Right cardiac atrium (tissue), 5 donors: ENCODE measurements around the gene TNNC1. TPM values are rescaled to one million over a fixed set of nuclear protein-coding genes. Genes with fewer than 3 reads are reported as not detected.

ENCODE experiments used
- ATAC-seq, 2 donors: fragments of 200-7000 bp; cut with Tn5 transposase; one replicate each; pipeline versions ENCODE4 v1.8.0 to v1.9.1; 2020; ENCODE audit warnings: moderate library complexity in 2 of 2, mild to moderate bottlenecking in 1 of 2
- DNase-seq, 3 donors: peaks; one replicate each; pipeline ENCODE4 v3.0.0-alpha.2; 2020
- H3K27ac ChIP-seq: one replicate; pipeline ENCODE4 v1.5.1; 2013; ENCODE audit warnings: mild to moderate bottlenecking, low read length, control low read depth, moderate library complexity
- H3K27me3 ChIP-seq: one replicate; pipeline ENCODE4 v1.6.1; 2013; ENCODE audit not compliant: control insufficient read depth, insufficient read depth
- H3K4me1 ChIP-seq: one replicate; pipeline ENCODE4 v1.6.1; 2013; ENCODE audit warnings: low read length; ENCODE audit not compliant: control insufficient read depth, insufficient read depth
- H3K4me3 ChIP-seq: one replicate; pipeline ENCODE4 v1.5.1; 2013; ENCODE audit warnings: low read length, control low read depth
- H3K9me3 ChIP-seq: one replicate; pipeline ENCODE4 v1.6.1; 2013; ENCODE audit warnings: low read length; ENCODE audit not compliant: control insufficient read depth
- WGBS: extraction: QIAGEN DNeasy Blood & Tissue Kit; methylation state at CpG from one replicate; pipeline ENCODE4 v1.1.7; 2013; 5-methylcytosine and 5-hydroxymethylcytosine counted together
- intact Hi-C, 4 donors: fragments of 100-400 bp; cut with DNase I; formaldehyde crosslinking; loops; one replicate each; pipeline versions ENCODE4 v1.11.0 to v1.14.0; 2022 to 2023
- polyA plus RNA-seq: library from polyadenylated mRNA; stranded (reverse); fragments of 200-250 nt; gene quantifications from one replicate; pipeline ENCODE4 v1.2.3, GENCODE V29; 2013
- total RNA-seq, 4 donors: library from RNA; stranded (reverse); fragmentation: NEBNext Ultra II Directional; extraction: Animal tissue kit (Norgen Biotek cat#: 25700); gene quantifications; one replicate each; pipeline ENCODE4 v1.2.1, GENCODE V29; 2021
- donor health status: healthy with polysubstance abuse.
- donor health status: DM: no; HTN: yes; CAD: no.
- donor health status: DM: no; HTN: no; CAD: no.
- donor health status: DM: no; HTN: yes; CAD: no; lungs with severe emphysema.
- donor health status: DM: yes; HTN: yes; CAD: no.

Gene TNNC1
- total and polyA plus RNA-seq, 5 donors: 2,349 to 6,305 (median 3,111) TPM

- H3K4me1 ChIP-seq: peaks cover 26% of the 10 kb centered on the region
- no peak overlapping the region for H3K4me3 ChIP-seq
- peak in 1 of 2 donors; percentile 29 for ATAC-seq
- H3K27me3 ChIP-seq: no peaks in the 10 kb centered on the region
- intact Hi-C loops: no loop called here
- H3K9me3 ChIP-seq: no peaks in the 10 kb centered on the region
- H3K27ac ChIP-seq: peak overlapping the region; percentile 10
- peak in 2 of 3 donors; percentile 55 to 71 for DNase-seq
- WGBS: 58% methylated on average over 10 of the region's 10 CpGs
Observed at GRCh38 chr3:52433328-52433995, 20.4 kb downstream of the TNNC1 start.

- WGBS: 31% methylated on average over 4 of the region's 4 CpGs
- H3K27ac ChIP-seq: peak overlapping the region; percentile 15
- intact Hi-C loops: no loop called here
- peaks cover 26% of the 10 kb centered on the region for H3K4me1 ChIP-seq
- peak in 1 of 2 donors; percentile 6 for ATAC-seq
- no peak overlapping the region for H3K4me3 ChIP-seq
- no peaks in the 10 kb centered on the region for H3K9me3 ChIP-seq
- no peaks in the 10 kb centered on the region for H3K27me3 ChIP-seq
- peak; percentile 45 to 69 (median 67) for DNase-seq
Observed at GRCh38 chr3:52432691-52433141, 21.1 kb downstream of the TNNC1 start.

DNA sequence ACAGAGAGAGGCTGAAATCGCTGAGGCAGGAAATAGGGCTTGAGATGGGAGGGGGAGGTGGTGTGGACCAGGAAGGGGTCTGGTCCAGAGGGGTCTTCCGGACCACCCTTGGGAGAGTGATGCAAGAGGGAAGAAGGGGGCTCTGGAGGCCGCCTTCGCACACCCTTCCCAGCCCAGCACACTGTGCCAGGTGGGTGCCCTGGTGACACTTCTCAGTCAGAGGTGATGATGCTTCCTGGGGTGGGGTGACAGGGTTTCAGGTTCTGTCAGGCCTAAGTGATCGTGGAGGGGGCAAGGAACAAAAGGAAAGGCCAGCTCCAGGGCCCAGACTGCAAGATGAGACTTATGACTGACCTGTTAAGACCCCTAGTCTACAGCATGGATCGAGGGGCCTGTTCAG is 21.6 kb downstream of the TNNC1 start:
- DNase-seq: peak in 1 of 3 donors; percentile 44
- Histone ChIP-seq H3K4me1 (peaks cover 26% of the 10 kb centered on the region), H3K27me3 (no peaks in the 10 kb centered on the region), H3K4me3 (no peak overlapping the region), H3K27ac (peak overlapping the region; percentile 16), H3K9me3 (no peaks in the 10 kb centered on the region)
- intact Hi-C loops: no loop called here
- 63% methylated on average over 6 of the region's 6 CpGs for WGBS
- ATAC-seq: no peak

DNA sequence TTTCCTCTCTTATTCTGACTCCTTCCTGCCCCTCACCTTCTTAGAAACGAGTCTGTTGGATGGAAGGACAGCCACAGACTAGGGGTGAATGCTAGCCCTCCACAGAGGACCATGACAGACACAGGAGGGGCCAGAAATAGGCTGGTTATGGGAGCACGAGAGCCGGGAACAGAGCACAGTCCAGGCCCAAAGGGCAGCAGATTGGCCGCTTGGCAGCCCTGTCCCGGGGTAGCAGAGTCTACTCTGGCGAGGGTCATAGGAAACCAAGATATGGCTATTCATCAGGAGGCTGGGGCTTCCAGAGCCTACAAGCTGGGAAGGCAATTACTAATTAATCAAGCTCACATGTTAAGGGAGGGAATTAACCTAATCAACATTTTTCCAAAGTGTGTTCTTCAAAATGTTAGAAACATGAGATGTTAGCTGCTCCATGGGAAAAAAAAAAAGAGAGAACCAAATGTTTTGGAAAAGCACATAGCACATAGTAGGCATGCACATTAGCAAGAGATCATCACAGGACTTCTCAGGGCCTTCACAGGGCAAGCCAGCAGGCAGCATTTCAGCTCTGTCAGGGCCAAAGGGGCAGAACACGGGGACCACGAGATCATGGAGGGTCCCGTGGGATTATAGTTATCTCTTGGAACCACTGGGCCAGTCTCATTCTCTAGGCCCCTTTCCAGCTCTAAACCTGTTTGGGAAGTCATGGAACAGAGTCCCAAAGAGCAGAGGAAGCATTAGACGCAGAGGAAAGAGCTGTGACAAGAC is 22.2 kb downstream of the TNNC1 start:
- DNase-seq: peak; percentile 33 to 74 (median 56)
- Histone ChIP-seq H3K27me3 (no peaks in the 10 kb centered on the region), H3K4me1 (peaks cover 23% of the 10 kb centered on the region), H3K4me3 (no peak overlapping the region), H3K9me3 (no peaks in the 10 kb centered on the region), H3K27ac (no peak overlapping the region)
- WGBS: 60% methylated on average over 10 of the region's 10 CpGs
- ATAC-seq: peak in 1 of 2 donors; percentile 11
- intact Hi-C loops: no loop called here

- H3K9me3 ChIP-seq: no peaks in the 10 kb centered on the region
- no peak for ATAC-seq
- peak in 2 of 3 donors; percentile 17 to 41 for DNase-seq
- intact Hi-C loops: no loop called here
- H3K27ac ChIP-seq: peak overlapping the region; percentile 55
- H3K4me1 ChIP-seq: peaks cover 23% of the 10 kb centered on the region
- 86% methylated on average over 9 of the region's 9 CpGs for WGBS
- H3K27me3 ChIP-seq: no peaks in the 10 kb centered on the region
- H3K4me3 ChIP-seq: no peak overlapping the region
Observed at GRCh38 chr3:52430416-52430810, 23.4 kb downstream of the TNNC1 start.

DNA sequence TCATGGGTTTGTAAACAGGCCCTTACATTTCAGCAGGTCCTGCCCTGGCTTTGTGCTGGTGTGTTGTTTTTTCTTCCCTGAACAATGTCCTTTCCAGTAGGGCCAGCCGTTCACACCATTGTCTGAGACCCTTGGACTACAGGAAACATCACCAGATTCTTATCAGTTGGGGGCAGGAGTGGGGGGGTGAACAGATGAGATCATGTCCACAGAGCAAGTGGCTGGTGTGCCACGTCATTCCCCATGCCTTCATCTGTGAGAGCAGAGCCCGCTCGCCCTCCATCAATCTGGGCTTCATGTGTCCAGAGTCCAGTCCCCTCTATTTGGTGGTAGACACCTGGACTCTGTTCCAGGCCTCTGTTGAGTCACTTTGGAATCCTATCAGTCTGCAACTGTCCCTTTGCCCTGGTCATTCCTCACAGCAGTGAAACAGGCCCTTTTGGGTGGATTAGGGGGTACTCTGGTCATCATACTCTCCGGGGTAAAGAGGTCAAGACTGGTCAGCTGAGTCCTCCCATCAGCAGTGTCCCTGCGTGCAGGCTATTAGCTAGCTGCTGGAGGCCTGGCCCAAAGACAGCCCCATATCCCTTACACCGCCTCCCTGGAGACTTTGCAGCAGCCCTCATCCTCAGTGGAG is 23.9 kb downstream of the TNNC1 start:
- Histone ChIP-seq H3K9me3 (no peaks in the 10 kb centered on the region), H3K4me1 (peaks cover 23% of the 10 kb centered on the region), H3K27ac (peak overlapping the region; percentile 48), H3K27me3 (no peaks in the 10 kb centered on the region), H3K4me3 (no peak overlapping the region)
- ATAC-seq (peak in 1 of 2 donors; percentile 22), DNase-seq (peak; percentile 22 to 57 (median 46))
- WGBS: 61% methylated on average over 7 of the region's 7 CpGs
- intact Hi-C loops: loop anchor here in 1 of 4 donors (2.0 to 10.0 kb wide), 2 partner anchors 17 to 245 kb away; no protein-coding TSS in a partner anchor

DNA sequence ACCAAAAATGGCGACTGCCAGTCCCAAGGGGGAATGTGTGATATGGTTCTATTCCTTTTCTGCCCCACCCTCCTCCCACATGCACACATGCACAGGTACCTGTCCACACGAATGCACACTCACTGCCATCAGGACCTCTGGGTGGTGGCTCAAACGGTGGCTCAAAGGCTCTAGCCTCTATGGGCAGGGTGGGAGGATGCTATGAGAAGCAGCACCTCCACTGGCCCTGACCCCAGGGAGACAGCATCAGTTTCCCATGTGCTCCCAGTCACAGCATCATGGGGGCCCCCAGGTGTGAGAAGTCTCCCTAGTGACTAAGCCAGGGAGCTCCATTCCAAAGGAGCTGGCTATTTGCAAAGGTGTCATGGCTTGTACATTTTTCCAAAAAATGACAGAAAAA is 24.8 kb downstream of the TNNC1 start:
- ATAC-seq (no peak), DNase-seq (peak in 2 of 3 donors; percentile 29 to 45)
- no peaks in the 10 kb centered on the region for H3K27me3 ChIP-seq
- H3K4me3 ChIP-seq: no peak overlapping the region
- peak overlapping the region; percentile 51 for H3K27ac ChIP-seq
- H3K9me3 ChIP-seq: no peaks in the 10 kb centered on the region
- peaks cover 21% of the 10 kb centered on the region for H3K4me1 ChIP-seq
- intact Hi-C loops: loop anchor here in 1 of 4 donors (2.0 to 10.0 kb wide), 2 partner anchors 18 to 246 kb away; no protein-coding TSS in a partner anchor
- 48% methylated on average over 3 of the region's 3 CpGs for WGBS

GRCh38 chr3:52428151-52429005 is 25.5 kb downstream of the TNNC1 start:
- Histone ChIP-seq H3K27ac (peak overlapping the region; percentile 51), H3K4me3 (no peak overlapping the region), H3K9me3 (no peaks in the 10 kb centered on the region), H3K4me1 (peaks cover 16% of the 10 kb centered on the region), H3K27me3 (no peaks in the 10 kb centered on the region)
- intact Hi-C loops: loop anchor here in 2 of 4 donors (1.0 to 10.0 kb wide), 3 partner anchors 18 to 246 kb away; no protein-coding TSS in a partner anchor
- ATAC-seq (peak; percentile 79 to 84), DNase-seq (peak; percentile 57 to 84 (median 63))
- 16% methylated on average over 7 of the region's 7 CpGs for WGBS

GRCh38 chr3:52423173-52423572 is 30.7 kb downstream of the TNNC1 start:
- ATAC-seq: peak; percentile 73 to 81
- H3K27ac ChIP-seq: no peak overlapping the region
- intact Hi-C loops: loop anchor here in 1 of 4 donors (10.0 kb wide), 1 partner anchor 252 kb away; no protein-coding TSS in a partner anchor
- H3K4me3 ChIP-seq: no peak overlapping the region
- H3K9me3 ChIP-seq: no peaks in the 10 kb centered on the region
- no peaks in the 10 kb centered on the region for H3K27me3 ChIP-seq
- peaks cover 3% of the 10 kb centered on the region for H3K4me1 ChIP-seq
- peak in 2 of 3 donors; percentile 69 to 76 for DNase-seq
- 49% methylated on average over 5 of the region's 5 CpGs for WGBS

DNA sequence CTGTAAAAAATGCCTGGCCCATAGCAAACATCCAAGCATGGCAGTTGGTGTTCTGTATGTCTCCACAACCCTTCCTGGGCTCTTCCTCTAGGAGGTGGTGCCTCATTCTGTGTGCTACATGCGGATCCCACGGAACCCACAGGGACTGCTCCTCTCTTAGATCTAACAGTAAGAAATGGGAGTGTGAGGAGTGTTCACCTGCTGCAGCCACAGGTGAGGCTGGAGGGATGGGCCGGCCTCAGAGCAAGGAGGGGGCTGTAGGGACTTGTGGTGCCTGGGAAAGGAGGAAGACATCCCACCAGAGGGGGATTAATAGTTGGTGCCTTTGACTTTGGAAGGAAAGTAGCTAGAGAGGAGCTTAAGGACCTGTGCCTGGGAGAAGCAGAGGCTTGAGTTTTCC is 31.2 kb downstream of the TNNC1 start:
- ATAC-seq: no peak
- intact Hi-C loops: loop anchor here in 1 of 4 donors (10.0 kb wide), 1 partner anchor 252 kb away; no protein-coding TSS in a partner anchor
- H3K4me1 ChIP-seq: peaks cover 3% of the 10 kb centered on the region

More for the DNA sequence above, 31.2 kb downstream of the TNNC1 start:
- Histone ChIP-seq H3K27ac (no peak overlapping the region), H3K9me3 (no peaks in the 10 kb centered on the region), H3K4me3 (no peak overlapping the region), H3K27me3 (no peaks in the 10 kb centered on the region)
- DNase-seq: no peak
- 91% methylated on average over 3 of the region's 3 CpGs for WGBS
